Heart left ventricle (tissue), 16 donors: ENCODE results near the gene COPG2. TPM values are rescaled to one million over a fixed set of nuclear protein-coding genes. Genes with fewer than 3 reads are reported as not detected.
"Not testable (repeated sequence)": the region's sequence is repeated elsewhere in the genome, so short reads cannot be mapped to it uniquely, and the experiment has no call there.

Experiments used
- ATAC-seq, 4 donors: fragments of 200-7000 bp; cut with Tn5 transposase; one replicate each; pipeline ENCODE4 v1.9.1; 2020 to 2022; ENCODE audit warnings: moderate library complexity in 4 of 4, mild to moderate bottlenecking in 3 of 4, moderate number of reproducible peaks in 1 of 4
- DNase-seq, 5 donors: peaks; one replicate each; pipeline ENCODE4 v3.0.0-alpha.2; 2020
- H3K27ac ChIP-seq, 12 donors: fragments of 200-600 bp; sonication (generic) in 4 of 12; one replicate each; pipeline versions ENCODE4 v1.5.0 to v1.8.0; 2016 to 2022; ENCODE audit warnings: mild to moderate bottlenecking in 2 of 12
- H3K27me3 ChIP-seq, 9 donors: fragments of 200-600 bp; sonication (generic) in 2 of 9; one replicate each; pipeline versions ENCODE4 v1.5.1 to v1.8.0; 2016 to 2022; ENCODE audit warnings: mild to moderate bottlenecking in 3 of 9
- H3K36me3 ChIP-seq, 9 donors: fragments of 200-600 bp; sonication (generic) in 2 of 9; one replicate each; pipeline versions ENCODE4 v1.5.0 to v1.8.0; 2018 to 2022; ENCODE audit warnings: mild to moderate bottlenecking in 2 of 9
- H3K4me1 ChIP-seq, 12 donors: fragments of 200-600 bp; sonication (generic) in 4 of 12; one replicate each; pipeline versions ENCODE4 v1.5.0 to v1.8.0; 2016 to 2022; ENCODE audit warnings: mild to moderate bottlenecking in 3 of 12
- H3K4me3 ChIP-seq, 12 donors: fragments of 200-600 bp; sonication (generic) in 4 of 12; one replicate each; pipeline versions ENCODE4 v1.5.0 to v1.8.0; 2017 to 2022; ENCODE audit warnings: mild to moderate bottlenecking in 9 of 12, moderate library complexity in 4 of 12
- H3K9me3 ChIP-seq, 12 donors: fragments of 200-600 bp; sonication (generic) in 4 of 12; one replicate each; pipeline versions ENCODE4 v1.5.0 to v1.8.0; 2016 to 2022; ENCODE audit warnings: mild to moderate bottlenecking in 1 of 12
- CTCF ChIP-seq, 12 donors: fragments of 200-600 bp; sonication (generic) in 4 of 12; IDR thresholded peaks; one replicate each; pipeline versions ENCODE4 v1.5.0 to v1.8.0; 2018 to 2022; ENCODE audit warnings: antibody characterized with exemption in 12 of 12, mild to moderate bottlenecking in 5 of 12
- POLR2A ChIP-seq, 2 donors: fragments of 450-650 bp; IDR thresholded peaks; one replicate each; pipeline ENCODE4 v1.6.1; 2017; ENCODE audit warnings: antibody characterized with exemption in 2 of 2, mild to moderate bottlenecking in 2 of 2, moderate library complexity in 2 of 2
- WGBS, 4 donors: extraction: QIAGEN DNeasy Blood & Tissue Kit in 2 of 4; methylation state at CpG; one replicate each; pipeline versions ENCODE4 v1.1.5 to v1.1.7; 2013 to 2018; 5-methylcytosine and 5-hydroxymethylcytosine counted together
- intact Hi-C, 10 donors: fragments of 100-400 bp; cut with DNase I; formaldehyde crosslinking; loops; one replicate each; pipeline versions ENCODE4 v1.11.1 to v1.14.2; 2022
- polyA plus RNA-seq, 2 donors: library from polyadenylated mRNA; stranded (reverse); fragments of 200-250 nt; gene quantifications; one replicate each; pipeline ENCODE4 v1.2.3, GENCODE V29; 2013
- total RNA-seq, 9 donors: library from RNA; depleted of rRNA in 2 of 9; stranded (reverse); fragments of >200 nt in 2 of 9; fragmentation: NEBNext Ultra II Directional in 3 of 9; extraction: Animal tissue kit (Norgen Biotek cat#: 25700) in 3 of 9; gene quantifications; one replicate each; pipeline versions ENCODE4 v1.1.0 to v1.2.4, GENCODE V29; 2016 to 2023
- donor health status: ischemic (EF 13 %, LVEDD 7.1; RV severe dilation, severe dysfunction).
- donor health status: healthy with polysubstance abuse.
- donor health status: DM: no; HTN: yes; CAD: no.
- donor health status: DM: no; HTN: no; CAD: no.
- donor health status: ischemic (EF 25% LVEDD 6.9; RV normal size, moderate dysfunction).
- donor health status: ischemic (EF 25% LVEDD 5.7; RV mildly dilated, moderate dysfunction).
- donor health status: healthy.
- donor health status: DM: yes; HTN: yes; CAD: no.
- donor health status: ischemic (EF 35%, LVEDD 5.7; RV mildly dilated, moderate dysfunction).
- donor health status: nonischemic (EF 11% LVEDD 7.7; RV severe dilation, severe dysfunction).
- donor health status: DM: yes; HTN: yes; CAD: no.
- donor health status: PGD.
- donor health status: ischemic (EF 29% LVEDD 5.4; RV normal size, mild dysfunction).
- donor health status: nonischemic (EF 23%, LVEDD 6.1; RV moderate dilation, normal function).

COPG2 gene
- total and polyA plus RNA-seq, 11 donors = 6.9 to 26.9 (median 17.3) TPM

DNA sequence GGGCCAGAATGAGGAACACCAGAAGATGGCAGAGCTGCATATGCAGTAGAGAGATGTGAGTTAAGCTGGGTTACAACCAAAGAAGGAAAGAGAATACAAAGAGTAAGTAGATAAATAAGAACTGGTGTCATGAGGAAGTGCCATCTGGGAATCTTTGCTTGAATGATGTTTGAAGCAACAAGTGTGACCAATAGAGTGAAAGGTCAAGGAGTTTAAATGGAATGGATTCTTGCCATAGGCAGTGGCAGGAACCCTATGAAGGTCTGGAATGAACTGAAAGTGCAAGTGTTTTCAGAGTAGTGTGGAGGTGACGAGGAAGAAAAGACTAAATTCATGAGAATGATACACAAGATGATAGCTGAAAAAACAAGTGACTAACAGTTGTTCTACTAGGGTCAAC is 155.1 kb downstream of the COPG2 start:
- WGBS, 4 donors = 93 to 100% (median 94%) methylated on average over 1 of the region's 1 CpG
- Histone ChIP-seq H3K9me3 (no peaks in the 10 kb centered on the region), H3K4me1 (peaks cover 0 to 3% (median 0%) of the 10 kb centered on the region in 12 donors), H3K27me3 (no peaks in the 10 kb centered on the region), H3K4me3 (no peak overlapping the region), H3K27ac (no peak overlapping the region), H3K36me3 (peaks cover 0 to 21% (median 5%) of the 10 kb centered on the region in 9 donors)
- no peak for TF ChIP-seq CTCF (IDR thresholded peaks at IDR 0.05)
- TF ChIP-seq POLR2A (IDR thresholded peaks at IDR 0.05) = no peak
- intact Hi-C loops = no loop called here
- no peak for ATAC-seq
- DNase-seq = no peak

DNA sequence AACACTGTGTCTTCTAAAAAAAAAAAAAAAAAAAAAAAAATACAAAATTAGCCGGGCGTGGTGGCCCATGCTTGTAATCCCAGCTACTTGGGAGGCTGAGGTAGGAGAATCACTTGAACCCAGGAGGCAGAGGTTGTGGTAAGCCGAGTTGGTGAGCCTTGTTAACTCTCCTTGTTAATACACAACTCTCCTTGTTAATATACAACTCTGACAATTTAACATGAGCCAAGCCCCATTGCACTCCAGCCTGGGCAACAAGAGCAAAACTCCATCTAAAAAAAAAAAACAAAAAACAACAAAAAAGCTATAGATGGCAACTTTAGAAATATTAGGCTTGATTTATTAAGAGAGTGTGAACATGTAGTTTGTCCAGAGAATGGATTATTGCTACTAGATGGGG is 156.5 kb downstream of the COPG2 start:
- H3K9me3 ChIP-seq, H3K4me1 ChIP-seq, ATAC-seq, DNase-seq, intact Hi-C loops, H3K27me3 ChIP-seq, H3K27ac ChIP-seq, H3K4me3 ChIP-seq: not testable (repeated sequence)
- peaks cover 0 to 31% (median 16%) of the 10 kb centered on the region in 9 donors for H3K36me3 ChIP-seq
- WGBS, 4 donors = 95 to 99% (median 97%) methylated on average over 3 of the region's 3 CpGs

DNA sequence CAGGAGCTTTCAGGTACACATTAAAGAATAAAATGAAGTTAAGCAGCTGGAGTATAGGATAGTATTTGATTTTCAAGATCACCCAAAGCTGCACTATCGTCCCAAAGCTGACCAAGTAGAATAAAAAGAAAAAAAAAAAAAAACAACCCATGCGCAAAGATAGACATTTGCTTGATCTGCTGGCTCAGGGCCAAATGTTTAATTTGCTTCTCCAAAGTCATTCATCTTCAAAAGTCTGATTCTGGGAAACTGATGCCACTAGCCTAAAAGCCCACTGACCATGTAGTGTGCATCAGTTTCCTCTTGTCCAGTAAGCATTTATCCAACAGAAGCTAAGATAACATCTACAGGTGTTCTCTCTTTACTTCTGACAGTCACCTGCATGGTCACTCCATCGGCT is 162.2 kb downstream of the COPG2 start:
- no peaks in the 10 kb centered on the region for H3K9me3 ChIP-seq
- no peak overlapping the region for H3K27ac ChIP-seq
- H3K4me1 ChIP-seq = peaks cover 0 to 3% (median 0%) of the 10 kb centered on the region in 12 donors
- H3K36me3 ChIP-seq = peaks cover 0 to 75% (median 34%) of the 10 kb centered on the region in 9 donors
- H3K4me3 ChIP-seq = no peak overlapping the region
- no peak for ATAC-seq
- no peaks in the 10 kb centered on the region for H3K27me3 ChIP-seq
- DNase-seq = no peak
- TF ChIP-seq POLR2A (IDR thresholded peaks at IDR 0.05) (no peak), CTCF (IDR thresholded peaks at IDR 0.05) (no peak)
- 94 to 98% (median 96%) methylated on average over 3 of the region's 3 CpGs for WGBS, 4 donors
- intact Hi-C loops = no loop called here

DNA sequence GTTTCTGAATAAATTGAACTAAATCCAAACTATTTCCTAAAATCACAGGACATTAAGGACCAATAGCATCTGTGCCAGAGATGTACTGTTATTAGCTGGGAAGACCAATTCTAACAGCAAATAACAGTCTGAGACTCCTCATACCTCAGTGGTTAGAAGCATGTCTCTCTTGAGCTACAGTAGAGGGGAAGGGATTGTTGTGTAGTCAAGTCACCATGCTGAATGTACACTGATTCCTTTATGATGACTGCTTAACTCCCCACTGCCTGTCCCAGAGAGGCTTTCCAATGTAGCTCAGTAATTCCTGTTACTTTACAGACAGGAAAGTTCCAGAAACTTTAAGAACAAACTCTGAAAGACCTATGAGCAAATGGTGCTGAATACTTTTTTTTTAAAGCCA is 162.8 kb downstream of the COPG2 start:
- no peaks in the 10 kb centered on the region for H3K27me3 ChIP-seq
- intact Hi-C loops = no loop called here
- TF ChIP-seq POLR2A (IDR thresholded peaks at IDR 0.05) (no peak), CTCF (IDR thresholded peaks at IDR 0.05) (no peak)
- DNase-seq (no peak), ATAC-seq (no peak)
- H3K36me3 ChIP-seq = peaks cover 0 to 73% (median 34%) of the 10 kb centered on the region in 9 donors
- H3K9me3 ChIP-seq = no peaks in the 10 kb centered on the region
- no peak overlapping the region for H3K4me3 ChIP-seq
- H3K4me1 ChIP-seq = peaks cover 0 to 3% (median 0%) of the 10 kb centered on the region in 12 donors
- H3K27ac ChIP-seq = no peak overlapping the region

- no peak for ATAC-seq
- DNase-seq = no peak
- Histone ChIP-seq H3K27me3 (no peaks in the 10 kb centered on the region), H3K9me3 (no peaks in the 10 kb centered on the region), H3K27ac (no peak overlapping the region), H3K4me3 (no peak overlapping the region), H3K4me1 (no peaks in the 10 kb centered on the region), H3K36me3 (peaks cover 0 to 49% (median 16%) of the 10 kb centered on the region in 9 donors)
- intact Hi-C loops = no loop called here
- WGBS, 4 donors = 78 to 90% (median 87%) methylated on average over 1 to 2 of the region's 2 CpGs
- TF ChIP-seq POLR2A (IDR thresholded peaks at IDR 0.05) (no peak), CTCF (IDR thresholded peaks at IDR 0.05) (no peak)
Observed at GRCh38 chr7:130500910-130501309, 167.6 kb downstream of the COPG2 start.
